Thymus (tissue), 11 donors: Measurements from ENCODE around the gene ICOS. TPM values are rescaled to one million over a fixed set of nuclear protein-coding genes. Genes with fewer than 3 reads are reported as not detected.

Source experiments
- DNase-seq, 9 donors: peaks; one replicate each; pipeline ENCODE4 v3.0.0-alpha.2; 2013; ENCODE audit warnings: low spot score in 9 of 9, low read depth in 6 of 9, missing footprints in 1 of 9
- H3K27ac ChIP-seq, 2 donors: one replicate each; pipeline ENCODE4 v1.5.1; 2013; ENCODE audit warnings: control low read depth in 1 of 2, low read depth in 1 of 2, low read length in 1 of 2, mild to moderate bottlenecking in 1 of 2, moderate library complexity in 1 of 2
- H3K27me3 ChIP-seq, 2 donors: one replicate each; pipeline ENCODE4 v1.5.1; 2013; ENCODE audit warnings: low read length in 1 of 2; ENCODE audit not compliant: control insufficient read depth in 2 of 2, insufficient read depth in 1 of 2
- H3K36me3 ChIP-seq, 2 donors: one replicate each; pipeline ENCODE4 v1.5.1; 2013; ENCODE audit warnings: low read length in 1 of 2, mild to moderate bottlenecking in 1 of 2, moderate library complexity in 1 of 2; ENCODE audit not compliant: control insufficient read depth in 2 of 2, insufficient read depth in 2 of 2
- H3K4me1 ChIP-seq, 2 donors: one replicate each; pipeline ENCODE4 v1.5.1; 2013; ENCODE audit warnings: low read length in 2 of 2; ENCODE audit not compliant: control insufficient read depth in 2 of 2, insufficient read depth in 2 of 2
- H3K4me3 ChIP-seq, 2 donors: one replicate each; pipeline ENCODE4 v1.5.1; 2013; ENCODE audit warnings: low read length in 2 of 2, control low read depth in 1 of 2, mild to moderate bottlenecking in 1 of 2
- H3K9me3 ChIP-seq, 2 donors: one replicate each; pipeline ENCODE4 v1.5.1; 2013; ENCODE audit warnings: low read length in 1 of 2, mild to moderate bottlenecking in 1 of 2; ENCODE audit not compliant: control insufficient read depth in 2 of 2, insufficient read depth in 1 of 2
- WGBS: extraction: QIAGEN DNeasy Blood & Tissue Kit; methylation state at CpG from one replicate; pipeline ENCODE4 v1.1.7; 2013; 5-methylcytosine and 5-hydroxymethylcytosine counted together
- polyA plus RNA-seq: library from polyadenylated mRNA; stranded (reverse); fragments of 200-250 nt; gene quantifications from one replicate; pipeline ENCODE4 v1.2.3, GENCODE V29; 2013
- total RNA-seq: library from RNA; stranded (reverse); fragments of 120-200 nt; gene quantifications from one replicate; pipeline ENCODE4 v1.2.4, GENCODE V29; 2013
- donor health status: healthy.

The ICOS gene
- total and polyA plus RNA-seq, 2 donors: 16.9 to 67.8 TPM

DNA sequence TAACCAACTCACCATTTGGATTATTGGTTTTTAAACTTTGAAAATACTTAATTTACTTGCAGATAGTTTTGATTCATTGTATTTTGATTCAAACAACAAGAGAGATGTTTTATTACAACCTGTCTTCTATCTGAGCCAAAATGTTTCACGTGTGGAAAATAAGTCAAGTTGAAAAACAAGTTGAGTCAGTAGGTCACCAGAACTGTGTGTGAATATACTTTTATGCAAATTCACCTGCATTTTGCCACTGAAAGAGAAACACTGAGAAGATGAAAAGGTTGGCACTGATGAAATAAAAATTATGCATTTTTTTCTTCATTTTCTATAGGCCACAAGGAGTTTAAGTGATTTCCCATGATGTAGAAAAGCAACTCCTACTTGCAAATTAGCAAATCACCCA lies 68.3 kb downstream of the ICOS start:
- Histone ChIP-seq H3K4me1 (peaks cover 3 to 7% of the 10 kb centered on the region in 2 donors), H3K9me3 (no peaks in the 10 kb centered on the region), H3K27ac (no peak overlapping the region), H3K4me3 (no peak overlapping the region), H3K36me3 (no peaks in the 10 kb centered on the region), H3K27me3 (no peaks in the 10 kb centered on the region)
- no peak for DNase-seq
- 90% methylated on average over 1 of the region's 1 CpG for WGBS

DNA sequence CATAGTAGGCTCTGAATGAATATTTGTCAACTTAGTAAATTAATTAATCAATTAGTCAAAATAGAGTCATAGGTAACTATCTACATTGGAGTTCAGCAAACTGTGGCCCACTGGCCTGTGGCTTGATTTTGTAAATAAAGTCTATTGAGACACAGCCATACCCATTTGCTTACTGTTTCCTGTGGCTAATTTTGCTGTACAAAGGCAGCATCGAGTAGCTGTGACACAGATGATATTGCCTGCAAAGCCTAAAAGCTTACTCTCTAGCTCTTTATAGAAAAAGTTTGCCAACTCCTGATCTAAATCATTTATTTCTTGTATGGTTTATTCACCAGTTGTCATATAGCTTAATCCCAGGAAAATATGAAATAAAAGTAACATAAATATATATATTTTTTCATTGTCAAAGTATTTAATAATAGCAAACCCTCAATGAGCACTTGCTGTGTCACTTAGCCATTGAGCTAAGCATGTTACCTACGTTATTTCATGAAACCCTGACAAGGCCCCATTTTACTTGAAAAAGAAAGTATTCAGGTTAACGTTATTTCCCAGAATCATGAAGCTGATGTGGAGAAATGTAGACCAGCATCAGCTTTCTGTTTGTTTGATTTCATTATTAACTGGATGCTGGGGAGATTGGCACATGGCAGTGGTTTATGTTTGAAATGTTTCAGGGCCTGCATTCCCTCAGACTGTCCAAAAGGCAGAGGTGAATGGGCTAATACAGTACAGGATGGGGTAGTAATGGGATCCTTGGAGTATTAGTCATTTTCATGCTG lies 69.6 kb downstream of the ICOS start:
- H3K9me3 ChIP-seq: no peaks in the 10 kb centered on the region
- 81% methylated on average over 3 of the region's 3 CpGs for WGBS
- H3K27me3 ChIP-seq: no peaks in the 10 kb centered on the region
- DNase-seq: no peak
- no peak overlapping the region for H3K27ac ChIP-seq
- peaks cover 2 to 6% of the 10 kb centered on the region in 2 donors for H3K4me1 ChIP-seq
- H3K4me3 ChIP-seq: no peak overlapping the region
- H3K36me3 ChIP-seq: no peaks in the 10 kb centered on the region

DNA sequence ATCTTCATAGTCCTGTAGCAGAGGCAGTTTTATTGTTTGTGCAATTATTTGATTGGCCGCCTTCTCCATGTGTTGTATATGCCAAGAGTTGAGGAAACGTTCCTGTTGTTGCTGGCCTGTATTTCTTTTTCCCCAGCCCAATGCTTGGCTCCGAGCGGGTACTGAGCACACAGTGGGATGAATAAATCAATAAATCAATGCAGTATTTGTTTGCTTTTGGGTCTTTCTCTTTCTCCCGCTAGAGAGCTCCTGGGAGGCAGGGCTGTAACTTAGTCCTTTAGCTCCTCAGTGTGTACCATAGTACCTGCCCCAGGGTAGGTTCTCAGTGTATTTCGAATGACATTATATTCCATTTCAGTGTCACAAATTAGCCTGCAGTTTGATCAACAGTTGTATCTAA lies 71.8 kb downstream of the ICOS start:
- DNase-seq: no peak
- Histone ChIP-seq H3K27me3 (no peaks in the 10 kb centered on the region), H3K27ac (no peak overlapping the region), H3K9me3 (no peaks in the 10 kb centered on the region), H3K4me1 (peaks cover 2 to 13% of the 10 kb centered on the region in 2 donors), H3K36me3 (no peaks in the 10 kb centered on the region), H3K4me3 (no peak overlapping the region)
- 96% methylated on average over 6 of the region's 6 CpGs for WGBS

GRCh38 chr2:204010628-204011560 lies 74.3 kb downstream of the ICOS start:
- no peak for DNase-seq
- WGBS: 81% methylated on average over 4 of the region's 4 CpGs
- Histone ChIP-seq H3K36me3 (no peaks in the 10 kb centered on the region), H3K27ac (no peak overlapping the region), H3K4me3 (no peak overlapping the region), H3K27me3 (no peaks in the 10 kb centered on the region), H3K9me3 (no peaks in the 10 kb centered on the region), H3K4me1 (peaks cover 2 to 13% of the 10 kb centered on the region in 2 donors)

Other genes starting within 250 kb of the ICOS start
- 42.8 TPM for gene CD28, start 230.1 kb upstream of the ICOS start, total RNA-seq
- 27.2 TPM for gene CD28, start 230.1 kb upstream of the ICOS start, polyA plus RNA-seq
- 10.6 TPM for gene CTLA4, start 69.0 kb upstream of the ICOS start, total RNA-seq
- 12.3 TPM for gene CTLA4, start 69.0 kb upstream of the ICOS start, polyA plus RNA-seq